Keratinocyte (primary cell): ENCODE results near the gene SMG9. TPM values are rescaled to one million over a fixed set of nuclear protein-coding genes. Genes with fewer than 3 reads are reported as not detected.

Experiments
- DNase-seq: peaks from one replicate; pipeline ENCODE4 v3.0.0-alpha.2; 2011; ENCODE audit warnings: low read depth, missing footprints, low spot score
- FAIRE-seq: peaks from 2 replicates; lab custom pipeline; 2011; peaks lifted over from hg19 to GRCh38; lab: Jason Lieb, UNC
- H2AFZ ChIP-seq: 2 replicates; pipeline ENCODE4 v1.6.0; 2012; ENCODE audit warnings: low read length, control low read depth, inconsistent platforms; ENCODE audit not compliant: control insufficient read depth
- H3K27ac ChIP-seq: 2 replicates; pipeline ENCODE4 v1.5.1; 2011; ENCODE audit warnings: low read length; ENCODE audit not compliant: control insufficient read depth, insufficient read depth
- H3K27me3 ChIP-seq: 3 replicates; pipeline ENCODE4 v1.6.0; 2011; ENCODE audit warnings: low read length; ENCODE audit not compliant: control insufficient read depth, insufficient read depth; ENCODE audit errors: extremely low read depth
- H3K36me3 ChIP-seq, 2 experiments: 2 replicates in 1 of 2; 3 replicates in 1 of 2; pipeline ENCODE4 v1.5.1; 2011; ENCODE audit warnings: low read length in 2 of 2, mild to moderate bottlenecking in 1 of 2; ENCODE audit not compliant: control insufficient read depth in 2 of 2, insufficient read depth in 2 of 2; ENCODE audit errors: extremely low read depth in 1 of 2
- H3K4me1 ChIP-seq: 3 replicates; pipeline ENCODE4 v1.5.1; 2011; ENCODE audit warnings: low read length; ENCODE audit not compliant: control insufficient read depth, insufficient read depth; ENCODE audit errors: extremely low read depth
- H3K4me2 ChIP-seq: 3 replicates; pipeline ENCODE4 v1.6.0; 2011; ENCODE audit warnings: low read depth, low read length; ENCODE audit not compliant: control insufficient read depth, insufficient read depth; ENCODE audit errors: extremely low read depth
- H3K4me3 ChIP-seq, 3 experiments: fragments of 200-600 bp in 1 of 3; sonication (generic) in 1 of 3; 2 replicates in 2 of 3; 3 replicates in 1 of 3; pipeline ENCODE4 v1.5.1; 2011 to 2016; ENCODE audit warnings: low read length in 3 of 3, mild to moderate bottlenecking in 3 of 3, control low read depth in 2 of 3, inconsistent platforms in 1 of 3, low read depth in 1 of 3, mixed read lengths in 1 of 3, mixed run types in 1 of 3, moderate library complexity in 1 of 3; ENCODE audit not compliant: control insufficient read depth in 2 of 3, insufficient read depth in 2 of 3; ENCODE audit errors: extremely low read depth in 1 of 3
- H3K79me2 ChIP-seq: 2 replicates; pipeline ENCODE4 v1.6.0; 2012; ENCODE audit warnings: low read length; ENCODE audit not compliant: control insufficient read depth, insufficient read depth
- H3K9ac ChIP-seq: 3 replicates; pipeline ENCODE4 v1.6.0; 2011; ENCODE audit warnings: low read length; ENCODE audit not compliant: control insufficient read depth, insufficient read depth; ENCODE audit errors: extremely low read depth
- H3K9me1 ChIP-seq: 3 replicates; pipeline ENCODE4 v1.6.0; 2011; ENCODE audit warnings: low read length; ENCODE audit not compliant: control insufficient read depth, insufficient read depth; ENCODE audit errors: extremely low read depth
- H3K9me3 ChIP-seq: 2 replicates; pipeline ENCODE4 v1.5.1; 2012; ENCODE audit warnings: low read depth, low read length; ENCODE audit not compliant: control insufficient read depth
- H4K20me1 ChIP-seq: 3 replicates; pipeline ENCODE4 v1.6.0; 2011; ENCODE audit warnings: low read length; ENCODE audit not compliant: control insufficient read depth, insufficient read depth; ENCODE audit errors: extremely low read depth
- EZH2 ChIP-seq: IDR thresholded peaks from one replicate; pipeline ENCODE4 v1.6.1; 2012; ENCODE audit warnings: inconsistent platforms, mild to moderate bottlenecking, low read length, moderate library complexity
- dilution Hi-C: fragments of 300-500 bp; cut with MboI; formaldehyde crosslinking; loops from one replicate; pipeline ENCODE4 v1.7.0; 2020; ENCODE audit warnings: low sequenced_read_pairs; ENCODE audit not compliant: extremely low pct_ligation_motif_present
- polyA plus RNA-seq, 5 experiments: library from polyadenylated mRNA; depleted of rRNA in 3 of 5; stranded (reverse) in 3 of 5; stranded (forward) in 1 of 5; unstranded in 1 of 5; fragments of >200 nt; gene quantifications; 1 replicate in 1 of 5; 2 replicates in 3 of 5; 3 replicates in 1 of 5; pipeline versions ENCODE4 v1.2.1 to v1.2.3, GENCODE V29; 2011 to 2012; ENCODE audit warnings: missing spikeins in 2 of 5, low read depth in 1 of 5, low replicate concordance in 1 of 5
- TF ChIP-seq, protein P1 (sequence below), 3 experiments: IDR thresholded peaks in 1 of 3; conservative IDR thresholded peaks in 1 of 3; optimal IDR thresholded peaks in 1 of 3; 2 replicates in 2 of 3; 3 replicates in 1 of 3; pipeline versions ENCODE3 to v1.5.1; 2011; ENCODE audit warnings: low read length in 3 of 3, mild to moderate bottlenecking in 3 of 3, moderate library complexity in 2 of 3, control low read depth in 1 of 3, inconsistent platforms in 1 of 3; ENCODE audit not compliant: insufficient read depth in 2 of 3; ENCODE audit errors: extremely low read depth in 1 of 3

Gene SMG9
- polyA plus RNA-seq, 1 donor (not counting 4 experiments of a cell fraction or from before 2014, with no cell fraction given): 15.6 TPM

- Histone ChIP-seq H3K79me2 (no peaks in the 10 kb centered on the region), H3K9me3 (peaks cover 3% of the 10 kb centered on the region), H3K27me3 (no peaks in the 10 kb centered on the region), H3K9ac (no peak overlapping the region), H2AFZ (no peak overlapping the region), H4K20me1 (no peaks in the 10 kb centered on the region), H3K27ac (no peak overlapping the region), H3K4me3 (no peak overlapping the region), H3K36me3 (no peaks in the 10 kb centered on the region), H3K9me1 (no peaks in the 10 kb centered on the region), H3K4me2 (no peak overlapping the region), H3K4me1 (peaks cover 2% of the 10 kb centered on the region)
- dilution Hi-C loops: no loop called here
- no peak for TF ChIP-seq EZH2
- TF ChIP-seq, protein P1, sequence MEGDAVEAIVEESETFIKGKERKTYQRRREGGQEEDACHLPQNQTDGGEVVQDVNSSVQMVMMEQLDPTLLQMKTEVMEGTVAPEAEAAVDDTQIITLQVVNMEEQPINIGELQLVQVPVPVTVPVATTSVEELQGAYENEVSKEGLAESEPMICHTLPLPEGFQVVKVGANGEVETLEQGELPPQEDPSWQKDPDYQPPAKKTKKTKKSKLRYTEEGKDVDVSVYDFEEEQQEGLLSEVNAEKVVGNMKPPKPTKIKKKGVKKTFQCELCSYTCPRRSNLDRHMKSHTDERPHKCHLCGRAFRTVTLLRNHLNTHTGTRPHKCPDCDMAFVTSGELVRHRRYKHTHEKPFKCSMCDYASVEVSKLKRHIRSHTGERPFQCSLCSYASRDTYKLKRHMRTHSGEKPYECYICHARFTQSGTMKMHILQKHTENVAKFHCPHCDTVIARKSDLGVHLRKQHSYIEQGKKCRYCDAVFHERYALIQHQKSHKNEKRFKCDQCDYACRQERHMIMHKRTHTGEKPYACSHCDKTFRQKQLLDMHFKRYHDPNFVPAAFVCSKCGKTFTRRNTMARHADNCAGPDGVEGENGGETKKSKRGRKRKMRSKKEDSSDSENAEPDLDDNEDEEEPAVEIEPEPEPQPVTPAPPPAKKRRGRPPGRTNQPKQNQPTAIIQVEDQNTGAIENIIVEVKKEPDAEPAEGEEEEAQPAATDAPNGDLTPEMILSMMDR (optimal IDR thresholded peaks at IDR 0.05 in 1 of 3, IDR thresholded peaks at IDR 0.05 in 1 of 3, conservative IDR thresholded peaks at IDR 0.05 in 1 of 3; ENCODE audit: extremely low read depth in 1 of 3, insufficient read depth in 2 of 3, low read length in 3 of 3): no peak
- FAIRE-seq (no peak), DNase-seq (no peak)
These were observed 49.0 kb downstream of the SMG9 start for GRCh38 chr19:43705729-43706128.

- H3K4me3 ChIP-seq: no peak overlapping the region
- peaks cover 7% of the 10 kb centered on the region for H3K27me3 ChIP-seq
- FAIRE-seq: no peak
- H3K9ac ChIP-seq: no peak overlapping the region
- TF ChIP-seq, protein P1 (optimal IDR thresholded peaks at IDR 0.05 in 1 of 3, IDR thresholded peaks at IDR 0.05 in 1 of 3, conservative IDR thresholded peaks at IDR 0.05 in 1 of 3; ENCODE audit: extremely low read depth in 1 of 3, insufficient read depth in 2 of 3, low read length in 3 of 3): no peak
- no peak for TF ChIP-seq EZH2
- dilution Hi-C loops: no loop called here
- H4K20me1 ChIP-seq: no peaks in the 10 kb centered on the region
- H3K36me3 ChIP-seq: no peaks in the 10 kb centered on the region
- no peak for DNase-seq
- H2AFZ ChIP-seq: no peak overlapping the region
- no peak overlapping the region for H3K27ac ChIP-seq
- no peaks in the 10 kb centered on the region for H3K9me1 ChIP-seq
- H3K4me1 ChIP-seq: peaks cover 12% of the 10 kb centered on the region
- H3K4me2 ChIP-seq: no peak overlapping the region
- H3K79me2 ChIP-seq: no peaks in the 10 kb centered on the region
- peaks cover 3% of the 10 kb centered on the region for H3K9me3 ChIP-seq
These were observed 50.6 kb downstream of the SMG9 start for GRCh38 chr19:43704002-43704705.
